Activated T-helper 17 cell treated with anti-CD3 and anti-CD28 coated beads, Interleukin-2, amount 50 U/mL, for 72 hours (primary cell): ENCODE results near the gene F7. TPM values are rescaled to one million over a fixed set of nuclear protein-coding genes. Genes with fewer than 3 reads are reported as not detected.

Experiments
- total RNA-seq, 2 donors: library from RNA; stranded (reverse); gene quantifications; one replicate each; pipeline ENCODE4 v1.2.3, GENCODE V29; 2022

F7 gene
- total RNA-seq, 2 donors from 2014 or later = 0.40 TPM; not detected in 1

Other genes with a start within 250 kb of the F7 start
- gene MCF2L, start 136.6 kb upstream of the F7 start, total RNA-seq = 1 to 10 TPM; 2.0 to 3.0 TPM
- 1 to 10 TPM in 1 of 2 donors, not detected in 1; 1.0 TPM for gene F10, start 17.0 kb downstream of the F7 start, total RNA-seq
- 1 to 10 TPM in 1 of 2 donors, under 1 TPM in 1; 0.39 to 4.3 TPM for gene PROZ, start 52.9 kb downstream of the F7 start, total RNA-seq
- gene PCID2, start 102.9 kb downstream of the F7 start, total RNA-seq = 100 to 1,000 TPM in 1 of 2 donors, 10 to 100 TPM in 1; 56.5 to 135 TPM
- 100 to 1,000 TPM in 1 of 2 donors, 10 to 100 TPM in 1; 98.9 to 100 TPM for gene CUL4A, start 103.8 kb downstream of the F7 start, total RNA-seq
- gene LAMP1, start 191.4 kb downstream of the F7 start, total RNA-seq = 10 to 100 TPM; 46.1 to 95.1 TPM